NOMO-1 treated with DMSO at 0.1 percent for 48 hours (cell line): ENCODE results near the gene ZNF839.
A peak's percentile ranks its signal among the peaks of the same experiment; 100 is the strongest.

ENCODE experiments used
- DNase-seq: peaks from one replicate; lab custom pipeline; 2025; ENCODE audit not compliant: unreplicated experiment; lab: John Stamatoyannopoulos, UW

Gene ZNF839

DNA sequence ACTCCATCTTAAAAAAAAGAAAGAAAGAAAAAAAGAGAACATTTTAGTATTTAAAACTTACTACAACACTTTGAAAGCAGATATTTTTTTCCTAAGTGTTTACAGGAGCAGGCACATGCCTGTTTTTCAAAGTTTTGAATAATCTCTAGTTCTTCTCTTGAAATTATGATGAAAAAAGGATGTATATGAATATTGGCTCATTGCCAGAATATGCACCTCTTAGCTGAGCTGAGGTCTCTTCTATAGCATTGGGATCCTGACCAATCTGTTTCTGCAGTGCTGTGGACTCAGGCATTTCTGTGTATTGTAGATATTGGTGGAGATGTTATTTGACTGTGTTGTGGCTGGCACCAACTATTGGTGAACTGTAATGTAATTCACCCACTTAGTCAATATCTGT is 58.1 kb downstream of the ZNF839 start:
- no peak for DNase-seq

DNA sequence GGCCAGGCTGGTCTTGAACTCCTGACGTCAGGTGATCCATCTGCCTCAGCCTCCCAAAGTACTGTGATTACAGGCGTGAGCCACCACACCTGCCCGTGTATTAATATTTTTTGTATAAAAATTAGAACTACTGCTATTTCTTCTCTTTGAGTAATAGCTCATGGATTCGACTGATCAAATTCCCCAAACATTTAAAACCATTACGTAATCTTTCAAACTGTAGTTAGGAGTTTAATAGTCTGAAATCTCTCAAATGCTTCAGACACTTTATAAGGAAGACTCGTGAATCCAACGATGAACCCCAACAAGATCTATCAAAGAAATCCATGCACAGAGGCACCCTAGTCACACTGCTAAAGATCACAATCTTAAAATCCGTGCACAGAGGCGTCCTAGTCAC is 59.3 kb downstream of the ZNF839 start:
- no peak for DNase-seq

DNA sequence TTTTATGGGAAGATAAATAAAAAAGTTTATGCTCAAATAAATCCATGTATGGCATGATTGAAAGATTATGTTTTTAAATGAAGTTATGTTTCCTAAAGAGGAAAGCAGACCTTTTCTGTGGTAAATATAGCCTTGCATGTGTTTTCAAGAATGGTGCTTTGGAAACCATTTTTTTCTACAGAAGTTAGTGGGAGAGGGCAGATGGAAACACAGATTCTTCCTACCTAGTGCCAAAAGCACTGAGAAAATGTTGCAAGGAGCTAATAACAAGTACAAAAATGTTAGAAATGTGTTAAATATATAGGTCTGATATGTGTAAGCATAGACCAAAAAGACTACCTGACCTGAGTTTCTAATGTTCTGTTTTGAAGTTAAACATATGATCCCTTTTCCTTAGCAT is 67.5 kb downstream of the ZNF839 start:
- no peak for DNase-seq

DNA sequence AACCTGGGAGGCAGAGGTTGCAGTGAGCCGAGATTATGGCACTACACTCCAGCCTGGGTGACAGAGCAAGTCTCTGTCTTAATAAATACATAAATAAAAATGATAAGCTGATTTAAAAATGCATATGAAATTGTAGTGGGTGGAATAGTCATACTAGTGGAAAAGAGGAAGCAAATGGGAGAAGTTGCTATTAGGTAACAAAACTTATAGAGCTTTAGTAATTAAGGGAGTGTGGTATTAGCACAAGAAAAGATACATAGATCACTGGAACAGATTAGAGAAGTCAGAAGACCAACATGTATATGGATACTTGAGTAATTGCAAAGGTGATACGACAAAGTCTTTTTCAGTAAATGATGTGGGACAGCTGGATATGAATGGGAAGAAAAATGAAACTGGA is 69.7 kb downstream of the ZNF839 start:
- peak; percentile 94 for DNase-seq

DNA sequence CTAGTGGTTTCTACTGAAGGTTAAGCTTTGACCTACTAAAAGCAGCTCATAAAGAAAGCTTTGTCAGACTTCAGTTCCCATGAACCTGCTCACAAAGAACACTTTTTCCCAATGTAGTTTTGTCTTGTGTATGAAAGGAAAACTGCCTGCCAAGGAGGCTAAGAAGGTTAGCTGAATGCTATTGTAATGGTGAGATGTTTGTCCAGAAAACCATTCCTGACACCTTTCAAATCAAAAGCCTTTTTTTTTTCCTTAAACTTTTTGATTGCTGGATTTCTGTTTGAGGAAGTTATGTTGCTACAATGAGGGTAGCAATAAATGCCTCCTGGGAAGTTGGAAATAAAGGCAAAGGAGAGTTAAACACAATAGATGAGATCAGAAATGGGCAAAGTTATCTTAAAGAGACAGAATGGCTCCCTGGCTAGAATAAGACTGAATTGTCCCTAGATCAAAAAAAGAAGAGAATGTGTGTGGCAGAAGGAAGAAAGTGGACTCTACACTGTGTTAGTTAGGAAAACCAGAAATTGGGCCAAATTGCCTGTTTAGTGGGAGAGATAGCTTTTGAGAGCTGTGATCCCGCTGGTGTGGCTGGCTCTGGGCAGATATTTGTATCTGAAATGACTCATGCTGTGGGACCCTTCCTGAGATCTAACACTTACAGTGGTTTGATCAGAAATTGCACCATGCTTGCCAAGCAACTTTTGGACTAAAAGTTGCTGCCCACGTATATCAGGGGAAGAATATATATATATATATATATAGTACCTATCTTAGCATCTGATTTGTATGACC is 70.7 kb downstream of the ZNF839 start:
- DNase-seq: no peak
